HL-60 (cell line): Measurements from ENCODE around the gene MPP3.
A peak's percentile ranks its signal among the peaks of the same experiment; 100 is the strongest.

Experiments used
- DNase-seq, 2 experiments: peaks; one replicate each; pipeline ENCODE4 v3.0.0-alpha.2; 2010 to 2020; ENCODE audit warnings: low read depth in 1 of 2, low spot score in 1 of 2
- H3K27ac ChIP-seq: fragments of 250-450 bp; sonication (Bioruptor Pico); replicated peaks from 2 replicates; pipeline ENCODE4 v1.5.1; 2020; ENCODE audit warnings: mild to moderate bottlenecking, moderate library complexity
- H3K27me3 ChIP-seq: fragments of 250-450 bp; sonication (Bioruptor Pico); 2 replicates; pipeline ENCODE4 v1.5.1; 2021; ENCODE audit warnings: mild to moderate bottlenecking, moderate library complexity; ENCODE audit not compliant: insufficient read depth, poor library complexity, severe bottlenecking
- H3K4me3 ChIP-seq: replicated peaks from 2 replicates; pipeline ENCODE4 v1.5.1; 2011; ENCODE audit warnings: mild to moderate bottlenecking, control low read depth, low read length; ENCODE audit not compliant: insufficient read depth
- CTCF ChIP-seq: IDR thresholded peaks from one replicate; pipeline ENCODE4 v1.5.1; 2011; ENCODE audit warnings: low read length, control low read depth, inconsistent platforms; ENCODE audit not compliant: insufficient read depth
- GABPA ChIP-seq: IDR thresholded peaks from 2 replicates; pipeline ENCODE4 v1.6.1; 2012; ENCODE audit warnings: low read depth
- POLR2AphosphoS5 ChIP-seq: IDR thresholded peaks from 2 replicates; pipeline ENCODE4 v1.6.1; 2012; ENCODE audit warnings: low read depth
- REST ChIP-seq: IDR thresholded peaks from 2 replicates; pipeline ENCODE4 v1.6.1; 2012; ENCODE audit warnings: low read depth; ENCODE audit not compliant: insufficient replicate concordance
- SPI1 ChIP-seq: IDR thresholded peaks from 2 replicates; pipeline ENCODE4 v1.6.1; 2012; ENCODE audit warnings: low read depth, mild to moderate bottlenecking, borderline replicate concordance

Gene MPP3

GRCh38 chr17:43780135-43780534, 52.8 kb downstream of the MPP3 start, which contains the start of gene CFAP97D1:
Gene CFAP97D1, plus strand, starts transcription at chr17:43780435. Its CDS starts 28 bp downstream, at chr17:43780463.
- Histone ChIP-seq H3K4me3 (peak within 1 kb of the TSS; percentile 83), H3K27ac (peak within 1 kb of the TSS; percentile 85), H3K27me3 (no peaks in the 10 kb centered on the region)
- no peak for DNase-seq
- TF ChIP-seq CTCF (no peak), SPI1 (no peak), REST (no peak), GABPA (no peak), POLR2AphosphoS5 (no peak)

GRCh38 chr17:43779145-43780125, 53.5 kb downstream of the MPP3 start:
- H3K27me3 ChIP-seq: no peaks in the 10 kb centered on the region
- DNase-seq: peak in 1 of 2 experiments; percentile 77

GRCh38 chr17:43778337-43779144, 54.4 kb downstream of the MPP3 start, which contains the start of gene DUSP3:
Gene DUSP3, minus strand, starts transcription at chr17:43778977. Its CDS starts 53 bp downstream, at chr17:43778924.
- Histone ChIP-seq H3K27me3 (no peaks in the 10 kb centered on the region), H3K4me3 (peak within 1 kb of the TSS; percentile 83), H3K27ac (peak within 1 kb of the TSS; percentile 85)
- peak; percentile 54 to 71 for DNase-seq
- TF ChIP-seq REST (no peak), POLR2AphosphoS5 (peak; percentile 72; the same call in 1 of the 2 replicates)

More at GRCh38 chr17:43779145-43780125, 53.5 kb downstream of the MPP3 start:
- H3K27ac ChIP-seq: peak overlapping the region; percentile 85
- peak overlapping the region; percentile 83 for H3K4me3 ChIP-seq
- TF ChIP-seq REST (no peak), SPI1 (peak; percentile 63; the same call in 1 of the 2 replicates), GABPA (no peak)
